A673 (cell line): ENCODE data around the gene TSG101. TPM values are rescaled to one million over a fixed set of nuclear protein-coding genes. Genes with fewer than 3 reads are reported as not detected.

Experiments
- BruUV-seq: library from RNA; stranded (reverse); fragments of 400-500 nt; replicated peaks from 2 replicates; lab custom pipeline; 2021; lab: Mats Ljungman, UMichigan
- CTCF ChIA-PET: fragments of 300-600 bp; sonication (Branson Sonifier 250); formaldehyde crosslinking; loops from one replicate; lab custom pipeline; 2022; ENCODE audit warnings: antibody characterized with exemption; lab: Charles Lee
- POLR2A ChIA-PET: fragments of 300-600 bp; sonication (Branson Sonifier 250); formaldehyde crosslinking; loops from one replicate; lab custom pipeline; 2022; ENCODE audit warnings: antibody characterized with exemption; ENCODE audit not compliant: low non-redundant PET; lab: Charles Lee
- DNase-seq: peaks from one replicate; pipeline ENCODE4 v3.0.0-alpha.2; 2015; ENCODE audit warnings: low spot score
- H3K27ac ChIP-seq: fragments of 200-600 bp; sonication (generic); 2 replicates; pipeline ENCODE4 v1.5.1; 2016; ENCODE audit warnings: mixed run types, low read depth, mild to moderate bottlenecking, mixed read lengths, antibody characterized with exemption, low read length; ENCODE audit not compliant: poor library complexity, severe bottlenecking
- H3K27me3 ChIP-seq: fragments of 200-600 bp; sonication (generic); replicated peaks from 2 replicates; pipeline ENCODE4 v1.6.1; 2017; ENCODE audit warnings: mixed run types, low read depth, mild to moderate bottlenecking, mixed read lengths, antibody characterized with exemption, low read length; ENCODE audit not compliant: insufficient read depth, poor library complexity
- H3K36me3 ChIP-seq: fragments of 200-600 bp; sonication (generic); 2 replicates; pipeline ENCODE4 v1.6.1; 2016; ENCODE audit warnings: mixed run types, mild to moderate bottlenecking, mixed read lengths, antibody characterized with exemption, low read length; ENCODE audit not compliant: insufficient read depth, poor library complexity, severe bottlenecking
- H3K4me1 ChIP-seq: fragments of 200-600 bp; sonication (generic); 2 replicates; pipeline ENCODE4 v1.6.1; 2017; ENCODE audit warnings: mixed run types, mild to moderate bottlenecking, mixed read lengths, antibody characterized with exemption, low read length; ENCODE audit not compliant: insufficient read depth, poor library complexity, severe bottlenecking
- H3K4me3 ChIP-seq: fragments of 200-600 bp; sonication (generic); 2 replicates; pipeline ENCODE4 v1.5.1; 2016; ENCODE audit warnings: low read depth, mixed run types, mild to moderate bottlenecking, mixed read lengths, low read length; ENCODE audit not compliant: poor library complexity, severe bottlenecking
- H3K9me3 ChIP-seq: fragments of 200-600 bp; sonication (generic); 2 replicates; pipeline ENCODE4 v1.6.1; 2016; ENCODE audit warnings: mixed run types, low read depth, mild to moderate bottlenecking, mixed read lengths, antibody characterized with exemption, low read length; ENCODE audit not compliant: poor library complexity, severe bottlenecking
- CTCF ChIP-seq: fragments of 300-800, 200-600 bp; sonication (generic); conservative IDR thresholded peaks from 2 replicates; pipeline ENCODE4 v1.5.1; 2017; ENCODE audit warnings: low read depth, mild to moderate bottlenecking, antibody characterized with exemption, low read length, moderate library complexity, mixed read lengths
- EZH2 ChIP-seq: fragments of 200-600 bp; sonication (generic); IDR thresholded peaks from 2 replicates; pipeline ENCODE4 v1.6.1; 2017; ENCODE audit warnings: borderline replicate concordance, low read depth, mild to moderate bottlenecking, mixed read lengths, antibody characterized with exemption, low read length; ENCODE audit not compliant: poor library complexity, severe bottlenecking
- intact Hi-C: fragments of 100-400 bp; cut with micrococcal nuclease; formaldehyde crosslinking; loops from one replicate; pipeline ENCODE4 v1.10.0; 2022; ENCODE audit not compliant: unreplicated experiment
- total RNA-seq: library from RNA; stranded (reverse); gene quantifications from 2 replicates; pipeline ENCODE4 v1.2.3, GENCODE V29; 2021

The TSG101 gene
- total RNA-seq, 1 experiment from 2014 or later, result 48.2 TPM

GRCh38 chr11:18461909-18462308 is 64.8 kb downstream of the TSG101 start:
- ChIA-PET POLR2A (no interaction called here), CTCF (no interaction called here)
- no peak for DNase-seq
- no peaks in the 10 kb centered on the region for H3K27me3 ChIP-seq
- no peak overlapping the region for H3K4me3 ChIP-seq
- no TSS peak for BruUV-seq
- no peaks in the 10 kb centered on the region for H3K36me3 ChIP-seq
- no peaks in the 10 kb centered on the region for H3K9me3 ChIP-seq
- TF ChIP-seq EZH2 (no peak), CTCF (no peak)
- intact Hi-C loops, result no loop called here
- H3K4me1 ChIP-seq, result no peaks in the 10 kb centered on the region
- no peak overlapping the region for H3K27ac ChIP-seq

- Histone ChIP-seq H3K36me3 (no peaks in the 10 kb centered on the region), H3K4me3 (no peak overlapping the region), H3K27ac (no peak overlapping the region), H3K9me3 (no peaks in the 10 kb centered on the region), H3K4me1 (no peaks in the 10 kb centered on the region), H3K27me3 (no peaks in the 10 kb centered on the region)
- ChIA-PET POLR2A (no interaction called here), CTCF (no interaction called here)
- intact Hi-C loops, result no loop called here
- DNase-seq, result no peak
- no TSS peak for BruUV-seq
- TF ChIP-seq EZH2, result no peak
- TF ChIP-seq CTCF, result no peak
Measured at GRCh38 chr11:18459634-18460033, 67.1 kb downstream of the TSG101 start.

GRCh38 chr11:18457450-18457849 is 69.3 kb downstream of the TSG101 start:
- Histone ChIP-seq H3K36me3 (no peaks in the 10 kb centered on the region), H3K27me3 (no peaks in the 10 kb centered on the region), H3K9me3 (no peaks in the 10 kb centered on the region), H3K27ac (no peak overlapping the region), H3K4me1 (no peaks in the 10 kb centered on the region), H3K4me3 (no peak overlapping the region)
- ChIA-PET CTCF (no interaction called here), POLR2A (no interaction called here)
- BruUV-seq, result no TSS peak
- TF ChIP-seq EZH2 (no peak), CTCF (no peak)
- no peak for DNase-seq
- intact Hi-C loops, result no loop called here
